Activated CD8-positive, alpha-beta memory T cell treated with anti-CD3 and anti-CD28 coated beads, Interleukin-2, amount 10 ng/mL, durations not matched to agents 7 days and 5 days (primary cell): Measurements from ENCODE around the gene SEPTIN8. TPM values are rescaled to one million over a fixed set of nuclear protein-coding genes. Genes with fewer than 3 reads are reported as not detected.
A peak's percentile ranks its signal among the peaks of the same experiment; 100 is the strongest.

Experiments used
- ATAC-seq: fragments of 150-1000 bp; cut with Tn5 transposase; one replicate; pipeline ENCODE4 v1.10.0; 2021; ENCODE audit warnings: moderate library complexity
- CTCF ChIA-PET: fragments of 350-600 bp; sonication (Branson Sonifier 250); formaldehyde crosslinking; loops from one replicate; lab custom pipeline; 2021; ENCODE audit warnings: antibody characterized with exemption; lab: Charles Lee
- DNase-seq: peaks from one replicate; pipeline ENCODE4 v3.0.0-alpha.2; 2020
- H3K27ac Mint-ChIP-seq: one replicate; pipeline ENCODE4 v1.8.0; 2021; ENCODE audit warnings: mild to moderate bottlenecking, mixed read lengths
- H3K27me3 Mint-ChIP-seq: one replicate; pipeline ENCODE4 v1.8.0; 2021; ENCODE audit warnings: mixed read lengths
- H3K36me3 Mint-ChIP-seq: one replicate; pipeline ENCODE4 v1.8.0; 2021; ENCODE audit warnings: mild to moderate bottlenecking, mixed read lengths
- H3K4me1 Mint-ChIP-seq: one replicate; pipeline ENCODE4 v1.8.0; 2021; ENCODE audit warnings: mixed read lengths
- H3K4me3 Mint-ChIP-seq: one replicate; pipeline ENCODE4 v1.8.0; 2021; ENCODE audit warnings: mild to moderate bottlenecking, moderate library complexity, mixed read lengths
- H3K9me3 Mint-ChIP-seq: one replicate; pipeline ENCODE4 v1.8.0; 2022; ENCODE audit warnings: low read depth, mixed read lengths
- total RNA-seq, 2 experiments: library from RNA; stranded (reverse); gene quantifications; one replicate each; pipeline ENCODE4 v1.2.3, GENCODE V29; 2021

SEPTIN8 gene
- total RNA-seq, 2 experiments from 2014 or later = 43.7 to 57.3 TPM

GRCh38 chr5:132729896-132730295 lies 47.1 kb downstream of the SEPTIN8 start:
- ATAC-seq = no peak
- CTCF ChIA-PET = interaction anchor here (1.0 to 1.6 kb wide), 4 partner anchors 14 to 203 kb away, joined by 3 read pairs; partner anchors contain the start of gene CCNI2
- H3K4me3 Mint-ChIP-seq = no peak overlapping the region
- H3K36me3 Mint-ChIP-seq = peaks cover 35% of the 10 kb centered on the region
- no peaks in the 10 kb centered on the region for H3K27me3 Mint-ChIP-seq
- no peak for DNase-seq
- H3K27ac Mint-ChIP-seq = no peak overlapping the region
- peaks cover 29% of the 10 kb centered on the region for H3K4me1 Mint-ChIP-seq
- no peaks in the 10 kb centered on the region for H3K9me3 Mint-ChIP-seq

- Mint-ChIP-seq H3K27me3 (no peaks in the 10 kb centered on the region), H3K27ac (no peak overlapping the region), H3K4me3 (no peak overlapping the region), H3K9me3 (peaks cover 2% of the 10 kb centered on the region), H3K36me3 (peaks cover 43% of the 10 kb centered on the region), H3K4me1 (peaks cover 18% of the 10 kb centered on the region)
- no peak for DNase-seq
- ATAC-seq = no peak
- CTCF ChIA-PET = interaction anchor here (1.0 kb wide), 1 partner anchor 35 kb away, joined by 3 read pairs; no protein-coding TSS in a partner anchor
Measured at GRCh38 chr5:132725745-132726144, 51.3 kb downstream of the SEPTIN8 start.

- H3K9me3 Mint-ChIP-seq = no peaks in the 10 kb centered on the region
- CTCF ChIA-PET = interaction anchor here (0.9 to 1.4 kb wide), 3 partner anchors 15 to 31 kb away, joined by 3 to 5 read pairs (median 4); partner anchors contain the start of gene KIF3A
- DNase-seq = no peak
- H3K36me3 Mint-ChIP-seq = peaks cover 34% of the 10 kb centered on the region
- H3K4me3 Mint-ChIP-seq = no peak overlapping the region
- H3K4me1 Mint-ChIP-seq = peaks cover 18% of the 10 kb centered on the region
- H3K27me3 Mint-ChIP-seq = no peaks in the 10 kb centered on the region
- no peak for ATAC-seq
- no peak overlapping the region for H3K27ac Mint-ChIP-seq
Measured at GRCh38 chr5:132718544-132719312, 58.3 kb downstream of the SEPTIN8 start.

GRCh38 chr5:132714456-132715307 lies 62.4 kb downstream of the SEPTIN8 start:
- CTCF ChIA-PET = interaction anchor here (0.6 to 3.6 kb wide), 14 partner anchors 14 to 208 kb away, joined by 3 to 27 read pairs (median 4); partner anchors contain the start of gene KIF3A
- Mint-ChIP-seq H3K4me1 (peaks cover 22% of the 10 kb centered on the region), H3K27ac (peak overlapping the region; percentile 62), H3K4me3 (peak overlapping the region; percentile 3), H3K36me3 (peaks cover 30% of the 10 kb centered on the region), H3K27me3 (no peaks in the 10 kb centered on the region), H3K9me3 (no peaks in the 10 kb centered on the region)
- DNase-seq (no peak), ATAC-seq (peak; percentile 70)

- DNase-seq (no peak), ATAC-seq (no peak)
- Mint-ChIP-seq H3K27ac (no peak overlapping the region), H3K36me3 (peaks cover 40% of the 10 kb centered on the region), H3K4me1 (peaks cover 23% of the 10 kb centered on the region), H3K4me3 (no peak overlapping the region), H3K9me3 (no peaks in the 10 kb centered on the region), H3K27me3 (no peaks in the 10 kb centered on the region)
- CTCF ChIA-PET = interaction anchor here (0.7 to 1.2 kb wide), 3 partner anchors 181 to 265 kb away, joined by 3 to 8 read pairs (median 3); no protein-coding TSS in a partner anchor
Measured at GRCh38 chr5:132708645-132709044, 68.4 kb downstream of the SEPTIN8 start.

GRCh38 chr5:132704875-132705274 lies 72.2 kb downstream of the SEPTIN8 start:
- Mint-ChIP-seq H3K27me3 (no peaks in the 10 kb centered on the region), H3K27ac (peak overlapping the region; percentile 70), H3K4me1 (peaks cover 27% of the 10 kb centered on the region), H3K4me3 (no peak overlapping the region), H3K36me3 (peaks cover 53% of the 10 kb centered on the region), H3K9me3 (no peaks in the 10 kb centered on the region)
- DNase-seq = no peak
- no peak for ATAC-seq
- CTCF ChIA-PET = interaction anchor here (1.1 to 1.4 kb wide), 3 partner anchors 64 to 179 kb away, joined by 3 to 5 read pairs (median 3); no protein-coding TSS in a partner anchor

Other genes starting within 250 kb of the SEPTIN8 start
- 10 to 100 TPM in 1 of 2 experiments, under 1 TPM in 1; 0.35 to 20.0 TPM for gene IL5, start 233.7 kb downstream of the SEPTIN8 start, total RNA-seq
- gene RAD50, start 220.3 kb downstream of the SEPTIN8 start, total RNA-seq = 10 to 100 TPM; 39.7 to 51.6 TPM
- 100 to 1,000 TPM in 1 of 2 experiments, 1 to 10 TPM in 1; 4.8 to 119 TPM for gene IL13, start 119.1 kb downstream of the SEPTIN8 start, total RNA-seq
- gene IL4, start 103.2 kb downstream of the SEPTIN8 start, total RNA-seq = 1 to 10 TPM in 1 of 2 experiments, under 1 TPM in 1; 0.53 to 2.5 TPM
- 10 to 100 TPM; 18.2 to 38.8 TPM for gene KIF3A, start 39.7 kb downstream of the SEPTIN8 start, total RNA-seq
- gene CCNI2, start 29.8 kb downstream of the SEPTIN8 start, total RNA-seq = 10 to 100 TPM; 16.7 to 52.5 TPM
- under 1 TPM in 1 of 2 experiments, not detected in 1; 0.42 TPM for gene SOWAHA, start 36.1 kb upstream of the SEPTIN8 start, total RNA-seq
- 10 to 100 TPM in 1 of 2 experiments, 1 to 10 TPM in 1; 4.4 to 11.5 TPM for gene SHROOM1, start 53.4 kb upstream of the SEPTIN8 start, total RNA-seq
- under 1 TPM; 0.26 to 0.67 TPM for gene GDF9, start 89.2 kb upstream of the SEPTIN8 start, total RNA-seq
- 100 to 1,000 TPM; 344 to 446 TPM for gene UQCRQ, start 89.4 kb upstream of the SEPTIN8 start, total RNA-seq
- 1 to 10 TPM; 2.7 to 6.0 TPM for gene LEAP2, start 96.4 kb upstream of the SEPTIN8 start, total RNA-seq
- 10 to 100 TPM; 32.6 to 34.7 TPM for gene AFF4, start 186.4 kb upstream of the SEPTIN8 start, total RNA-seq
- gene ZCCHC10, start 249.3 kb upstream of the SEPTIN8 start, total RNA-seq = 10 to 100 TPM; 24.7 to 32.0 TPM